ENCODE measurements around the gene TRIM42. TPM values are rescaled to one million over a fixed set of nuclear protein-coding genes. Genes with fewer than 3 reads are reported as not detected.

Gene TRIM42
- total RNA-seq, 1 experiment from 2014 or later: not detected

GRCh38 chr3:140719841-140720614 is 42.2 kb downstream of the TRIM42 start:
- H3K36me3 ChIP-seq (ENCODE audit: control insufficient read depth in 1 of 2, insufficient read depth in 2 of 2, low read length in 2 of 2): no peaks in the 10 kb centered on the region
- CTCF ChIA-PET: no interaction called here
- H3K9me2 ChIP-seq (ENCODE audit: insufficient read depth): no peaks in the 10 kb centered on the region
- H3K4me2 ChIP-seq (ENCODE audit: low read length): no peak overlapping the region
- no peaks in the 10 kb centered on the region for H3K9me3 ChIP-seq (ENCODE audit: control insufficient read depth in 1 of 2, insufficient read depth in 1 of 2, low read depth in 1 of 2, low read length in 2 of 2)
- peaks cover 4% of the 10 kb centered on the region; the same call in 1 of the 2 replicates for H3K27me3 ChIP-seq (ENCODE audit: insufficient read depth, low read length)
- no peak overlapping the region for H3K27ac ChIP-seq (ENCODE audit: low read depth, low read length)
- no peaks in the 10 kb centered on the region for H4K20me1 ChIP-seq (ENCODE audit: insufficient read depth)
- no peaks in the 10 kb centered on the region for H3K4me1 ChIP-seq (ENCODE audit: control insufficient read depth in 1 of 2, insufficient read depth in 2 of 2, low read length in 2 of 2)
- no peak overlapping the region for H2AFZ ChIP-seq (ENCODE audit: low read depth, low read length, poor library complexity, severe bottlenecking)
- DNase-seq (ENCODE audit: low read depth, low spot score): no peak
- no peaks in the 10 kb centered on the region for H3K79me2 ChIP-seq (ENCODE audit: insufficient read depth, low read length)
- BruUV-seq (replicated peaks): no TSS peak
- TF ChIP-seq EZH2phosphoT487 (IDR thresholded peaks at IDR 0.05; ENCODE audit: borderline replicate concordance) (no peak), POLR2A (IDR thresholded peaks at IDR 0.05; ENCODE audit: borderline replicate concordance, extremely low read depth, insufficient read depth, insufficient read length) (no peak), ZBTB33 (IDR thresholded peaks at IDR 0.05; ENCODE audit: extremely low read depth, insufficient replicate concordance, low read length) (no peak), CBX3 (IDR thresholded peaks at IDR 0.05; ENCODE audit: low read depth) (no peak), SIN3A (IDR thresholded peaks at IDR 0.05; ENCODE audit: low read depth) (no peak), CEBPB (IDR thresholded peaks at IDR 0.05; ENCODE audit: low read depth) (no peak), EZH2 (IDR thresholded peaks at IDR 0.05) (no peak), POLR2AphosphoS5 (IDR thresholded peaks at IDR 0.05; ENCODE audit: low read depth, low read length) (no peak), REST (IDR thresholded peaks at IDR 0.05; ENCODE audit: low read depth) (no peak), ZNF274 (IDR thresholded peaks at IDR 0.05; ENCODE audit: low read depth, low read length) (no peak), RAD21 (IDR thresholded peaks at IDR 0.05; ENCODE audit: low read depth) (no peak), ATF3 (IDR thresholded peaks at IDR 0.05) (no peak), EGR1 (IDR thresholded peaks at IDR 0.05; ENCODE audit: low read depth) (no peak), SP1 (IDR thresholded peaks at IDR 0.05; ENCODE audit: low read depth) (no peak), FOSL1 (IDR thresholded peaks at IDR 0.05; ENCODE audit: low read depth) (no peak)
- ATAC-seq: no peak
- intact Hi-C loops (cut with micrococcal nuclease): no loop called here
- H3K9ac ChIP-seq (ENCODE audit: low read length): no peak overlapping the region
- H3K4me3 ChIP-seq (replicated peaks in 1 of 2; ENCODE audit: low read depth in 1 of 2, low read length in 2 of 2): no peak overlapping the region
- RAD21 ChIA-PET (ENCODE audit: low non-redundant PET in 1 of 2, low total read pairs in 2 of 2, uncharacterized antibody in 2 of 2, unreplicated experiment in 2 of 2): no interaction called here
- POLR2A ChIA-PET: no interaction called here

All from HCT116 (cell line).